Measurements from ENCODE around the gene STAT5B.
"Not testable (repeated sequence)": the region's sequence is repeated elsewhere in the genome, so short reads cannot be mapped to it uniquely, and the experiment has no call there.

- TF ChIP-seq CTCF (IDR thresholded peaks at IDR 0.05); E2F5 (CRISPR knock-in tag; IDR thresholded peaks at IDR 0.05); FOXK1 (CRISPR knock-in tag; IDR thresholded peaks at IDR 0.05); E2F4 (CRISPR knock-in tag; IDR thresholded peaks at IDR 0.05; ENCODE audit: borderline replicate concordance, low read depth); CREM (CRISPR knock-in tag; IDR thresholded peaks at IDR 0.05): not testable (repeated sequence)
- TF ChIP-seq, protein P1, sequence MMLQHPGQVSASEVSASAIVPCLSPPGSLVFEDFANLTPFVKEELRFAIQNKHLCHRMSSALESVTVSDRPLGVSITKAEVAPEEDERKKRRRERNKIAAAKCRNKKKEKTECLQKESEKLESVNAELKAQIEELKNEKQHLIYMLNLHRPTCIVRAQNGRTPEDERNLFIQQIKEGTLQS (CRISPR knock-in tag; conservative IDR thresholded peaks at IDR 0.05): not testable (repeated sequence)
Measured at GRCh38 chr17:42264366-42264765, 11.8 kb downstream of the STAT5B start.
